Urinary bladder (tissue), 4 donors: ENCODE results near the gene LSM12. TPM values are rescaled to one million over a fixed set of nuclear protein-coding genes. Genes with fewer than 3 reads are reported as not detected.

Experiments used
- DNase-seq: peaks from one replicate; pipeline ENCODE4 v3.0.0-alpha.2; 2015; ENCODE audit errors: extremely low spot score
- H3K27ac ChIP-seq: one replicate; pipeline ENCODE4 v1.5.1; 2013; ENCODE audit warnings: low read depth, mild to moderate bottlenecking, moderate library complexity
- H3K36me3 ChIP-seq: one replicate; pipeline ENCODE4 v1.6.1; 2013; ENCODE audit warnings: mild to moderate bottlenecking, moderate library complexity; ENCODE audit not compliant: insufficient read depth
- H3K4me1 ChIP-seq: one replicate; pipeline ENCODE4 v1.6.1; 2013; ENCODE audit warnings: mild to moderate bottlenecking, moderate library complexity; ENCODE audit not compliant: insufficient read depth
- H3K4me3 ChIP-seq: one replicate; pipeline ENCODE4 v1.5.1; 2013; ENCODE audit warnings: low read depth, low read length
- WGBS: extraction: QIAGEN DNeasy Blood & Tissue Kit; methylation state at CpG from one replicate; pipeline ENCODE4 v1.1.7; 2013; 5-methylcytosine and 5-hydroxymethylcytosine counted together
- polyA plus RNA-seq: library from polyadenylated mRNA; stranded (reverse); fragments of 200-250 nt; gene quantifications from one replicate; pipeline ENCODE4 v1.2.3, GENCODE V29; 2013
- total RNA-seq: library from RNA; depleted of rRNA; stranded (reverse); fragments of >200 nt; gene quantifications from one replicate; pipeline ENCODE4 v1.2.3, GENCODE V29; 2014
- donor health status: healthy with polysubstance abuse.
- donor health status: healthy.

Gene LSM12
- total and polyA plus RNA-seq, 2 donors, result 17.2 to 20.9 TPM

GRCh38 chr17:44087319-44087718 lies 20.8 kb upstream of the LSM12 start:
- WGBS, result 48% methylated on average over 8 of the region's 8 CpGs
- no peak overlapping the region for H3K27ac ChIP-seq
- no peaks in the 10 kb centered on the region for H3K36me3 ChIP-seq
- no peaks in the 10 kb centered on the region for H3K4me1 ChIP-seq
- no peak overlapping the region for H3K4me3 ChIP-seq
- DNase-seq, result no peak

GRCh38 chr17:44086364-44087311 lies 20.2 kb upstream of the LSM12 start:
- 42% methylated on average over 23 of the region's 23 CpGs for WGBS
- no peak overlapping the region for H3K27ac ChIP-seq
- no peak overlapping the region for H3K4me3 ChIP-seq
- DNase-seq, result no peak
- H3K4me1 ChIP-seq, result no peaks in the 10 kb centered on the region
- H3K36me3 ChIP-seq, result no peaks in the 10 kb centered on the region

- Histone ChIP-seq H3K4me3 (no peak overlapping the region), H3K27ac (no peak overlapping the region), H3K4me1 (no peaks in the 10 kb centered on the region), H3K36me3 (no peaks in the 10 kb centered on the region)
- WGBS, result 53% methylated on average over 5 of the region's 5 CpGs
- DNase-seq, result no peak
These were observed 19.4 kb upstream of the LSM12 start for GRCh38 chr17:44085908-44086307.

GRCh38 chr17:44084921-44085320 lies 18.4 kb upstream of the LSM12 start:
- DNase-seq, result no peak
- Histone ChIP-seq H3K4me3 (no peak overlapping the region), H3K27ac (no peak overlapping the region), H3K36me3 (no peaks in the 10 kb centered on the region), H3K4me1 (no peaks in the 10 kb centered on the region)
- WGBS, result 83% methylated on average over 7 of the region's 7 CpGs

- Histone ChIP-seq H3K36me3 (no peaks in the 10 kb centered on the region), H3K4me3 (no peak overlapping the region), H3K4me1 (no peaks in the 10 kb centered on the region), H3K27ac (no peak overlapping the region)
- 72% methylated on average over 10 of the region's 10 CpGs for WGBS
- no peak for DNase-seq
These were observed 17.7 kb upstream of the LSM12 start for GRCh38 chr17:44084131-44084538.

GRCh38 chr17:44083250-44083849 lies 16.9 kb upstream of the LSM12 start:
- DNase-seq, result no peak
- Histone ChIP-seq H3K27ac (no peak overlapping the region), H3K36me3 (peaks cover 3% of the 10 kb centered on the region), H3K4me3 (no peak overlapping the region), H3K4me1 (no peaks in the 10 kb centered on the region)
- 83% methylated on average over 12 of the region's 12 CpGs for WGBS

- Histone ChIP-seq H3K4me3 (no peak overlapping the region), H3K36me3 (peaks cover 3% of the 10 kb centered on the region), H3K4me1 (no peaks in the 10 kb centered on the region), H3K27ac (no peak overlapping the region)
- 81% methylated on average over 21 of the region's 21 CpGs for WGBS
- DNase-seq, result no peak
These were observed 15.9 kb upstream of the LSM12 start for GRCh38 chr17:44082256-44082927.

GRCh38 chr17:44081681-44082080 lies 15.2 kb upstream of the LSM12 start:
- 94% methylated on average over 3 of the region's 3 CpGs for WGBS

GRCh38 chr17:44079877-44080821 lies 13.7 kb upstream of the LSM12 start:
- WGBS, result 83% methylated on average over 18 of the region's 18 CpGs
- Histone ChIP-seq H3K36me3 (peaks cover 3% of the 10 kb centered on the region), H3K4me3 (no peak overlapping the region), H3K27ac (no peak overlapping the region), H3K4me1 (no peaks in the 10 kb centered on the region)
- DNase-seq, result no peak

More at GRCh38 chr17:44081681-44082080, 15.2 kb upstream of the LSM12 start:
- no peaks in the 10 kb centered on the region for H3K4me1 ChIP-seq
- no peak overlapping the region for H3K4me3 ChIP-seq
- no peak for DNase-seq
- peaks cover 3% of the 10 kb centered on the region for H3K36me3 ChIP-seq
- no peak overlapping the region for H3K27ac ChIP-seq

- no peaks in the 10 kb centered on the region for H3K4me1 ChIP-seq
- H3K27ac ChIP-seq, result no peak overlapping the region
- H3K36me3 ChIP-seq, result peaks cover 3% of the 10 kb centered on the region
- DNase-seq, result no peak
- WGBS, result 89% methylated on average over 19 of the region's 19 CpGs
- no peak overlapping the region for H3K4me3 ChIP-seq
These were observed 11.9 kb upstream of the LSM12 start for GRCh38 chr17:44078412-44078811.

- DNase-seq, result no peak
- H3K27ac ChIP-seq, result no peak overlapping the region
- H3K4me3 ChIP-seq, result no peak overlapping the region
- peaks cover 3% of the 10 kb centered on the region for H3K36me3 ChIP-seq
- no peaks in the 10 kb centered on the region for H3K4me1 ChIP-seq
- WGBS, result 60% methylated on average over 4 of the region's 4 CpGs
These were observed 11.1 kb upstream of the LSM12 start for GRCh38 chr17:44077595-44077909.

- no peak overlapping the region for H3K27ac ChIP-seq
- DNase-seq, result no peak
- WGBS, result 64% methylated on average over 6 of the region's 6 CpGs
These were observed 10.5 kb upstream of the LSM12 start for GRCh38 chr17:44076716-44077594.

More at GRCh38 chr17:44076716-44077594, 10.5 kb upstream of the LSM12 start:
- H3K36me3 ChIP-seq, result peaks cover 3% of the 10 kb centered on the region
- no peak overlapping the region for H3K4me3 ChIP-seq
- peaks cover 2% of the 10 kb centered on the region for H3K4me1 ChIP-seq
